OCI-LY3 (cell line): Measurements from ENCODE around the gene LRIT3.

Source experiments
- EZH2phosphoT487 ChIP-seq: fragments of 200-600 bp; shearing (Covaris generic); IDR thresholded peaks from 2 replicates; pipeline ENCODE4 v1.6.1; 2018; ENCODE audit warnings: antibody characterized with exemption, mixed run types, low read depth
- TF ChIP-seq, protein P1 (sequence below): fragments of 200-600, 300-600 bp; sonication (generic); IDR thresholded peaks from 2 replicates; pipeline ENCODE4 v1.5.1; 2014; ENCODE audit warnings: antibody characterized with exemption, low read length, low read depth

DNA sequence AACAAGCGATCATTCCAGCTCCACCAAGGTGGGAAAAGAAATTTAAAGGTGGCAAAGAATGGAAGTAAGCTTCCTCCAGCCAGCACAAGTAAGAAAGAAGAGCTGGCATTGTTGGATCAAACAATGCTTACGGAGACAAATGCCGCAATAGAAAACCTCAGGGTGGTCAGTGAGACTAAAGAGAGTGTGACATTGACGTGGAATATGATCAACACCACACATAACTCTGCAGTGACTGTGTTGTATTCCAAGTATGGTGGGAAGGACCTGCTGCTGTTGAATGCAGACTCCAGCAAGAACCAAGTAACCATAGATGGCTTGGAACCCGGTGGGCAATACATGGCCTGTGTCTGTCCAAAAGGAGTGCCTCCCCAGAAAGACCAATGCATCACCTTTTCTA lies 22.2 kb downstream of the LRIT3 start:
- TF ChIP-seq, protein P1, sequence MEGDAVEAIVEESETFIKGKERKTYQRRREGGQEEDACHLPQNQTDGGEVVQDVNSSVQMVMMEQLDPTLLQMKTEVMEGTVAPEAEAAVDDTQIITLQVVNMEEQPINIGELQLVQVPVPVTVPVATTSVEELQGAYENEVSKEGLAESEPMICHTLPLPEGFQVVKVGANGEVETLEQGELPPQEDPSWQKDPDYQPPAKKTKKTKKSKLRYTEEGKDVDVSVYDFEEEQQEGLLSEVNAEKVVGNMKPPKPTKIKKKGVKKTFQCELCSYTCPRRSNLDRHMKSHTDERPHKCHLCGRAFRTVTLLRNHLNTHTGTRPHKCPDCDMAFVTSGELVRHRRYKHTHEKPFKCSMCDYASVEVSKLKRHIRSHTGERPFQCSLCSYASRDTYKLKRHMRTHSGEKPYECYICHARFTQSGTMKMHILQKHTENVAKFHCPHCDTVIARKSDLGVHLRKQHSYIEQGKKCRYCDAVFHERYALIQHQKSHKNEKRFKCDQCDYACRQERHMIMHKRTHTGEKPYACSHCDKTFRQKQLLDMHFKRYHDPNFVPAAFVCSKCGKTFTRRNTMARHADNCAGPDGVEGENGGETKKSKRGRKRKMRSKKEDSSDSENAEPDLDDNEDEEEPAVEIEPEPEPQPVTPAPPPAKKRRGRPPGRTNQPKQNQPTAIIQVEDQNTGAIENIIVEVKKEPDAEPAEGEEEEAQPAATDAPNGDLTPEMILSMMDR, result no peak
- no peak for TF ChIP-seq EZH2phosphoT487
